Spleen (tissue), 11 donors: ENCODE data around the gene EPHA8. TPM values are rescaled to one million over a fixed set of nuclear protein-coding genes. Genes with fewer than 3 reads are reported as not detected.

Source experiments
- DNase-seq: peaks from one replicate; pipeline ENCODE4 v3.0.0-alpha.2; 2020
- H3K27ac ChIP-seq, 8 donors: fragments of 200-600 bp; sonication (generic) in 7 of 8; 1 replicate in 4 of 8; 2 replicates in 4 of 8; pipeline versions ENCODE4 v1.5.0 to v1.8.0; 2016 to 2021; ENCODE audit warnings: inconsistent platforms in 4 of 8, mild to moderate bottlenecking in 4 of 8, moderate library complexity in 1 of 8
- H3K27me3 ChIP-seq, 7 donors: fragments of 200-600 bp; sonication (generic) in 6 of 7; replicated peaks in 1 of 7; 1 replicate in 4 of 7; 2 replicates in 3 of 7; pipeline versions ENCODE4 v1.5.0 to v1.8.0; 2016 to 2021; ENCODE audit warnings: inconsistent platforms in 3 of 7, mild to moderate bottlenecking in 1 of 7
- H3K36me3 ChIP-seq, 6 donors: fragments of 200-600 bp; sonication (generic) in 5 of 6; 1 replicate in 4 of 6; 2 replicates in 2 of 6; pipeline versions ENCODE4 v1.5.0 to v1.8.0; 2016 to 2021; ENCODE audit warnings: inconsistent platforms in 2 of 6
- H3K4me1 ChIP-seq, 6 donors: fragments of 200-600 bp; sonication (generic) in 5 of 6; 1 replicate in 3 of 6; 2 replicates in 3 of 6; pipeline versions ENCODE4 v1.5.0 to v1.8.0; 2016 to 2021; ENCODE audit warnings: inconsistent platforms in 3 of 6
- H3K4me3 ChIP-seq, 8 donors: fragments of 200-600 bp; sonication (generic) in 7 of 8; 1 replicate in 4 of 8; 2 replicates in 4 of 8; pipeline versions ENCODE4 v1.5.0 to v1.8.0; 2016 to 2021; ENCODE audit warnings: inconsistent platforms in 4 of 8, mild to moderate bottlenecking in 4 of 8, moderate library complexity in 2 of 8
- H3K9me3 ChIP-seq, 8 donors: fragments of 200-600 bp; sonication (generic) in 7 of 8; 1 replicate in 4 of 8; 2 replicates in 4 of 8; pipeline versions ENCODE4 v1.5.0 to v1.8.0; 2016 to 2021; ENCODE audit warnings: inconsistent platforms in 4 of 8
- CTCF ChIP-seq, 11 experiments: fragments of 200-600 bp in 7 of 11; fragments of 450-650 bp in 4 of 11; sonication (generic) in 4 of 11; IDR thresholded peaks in 8 of 11; conservative IDR thresholded peaks in 3 of 11; 1 replicate in 7 of 11; 2 replicates in 4 of 11; pipeline versions ENCODE4 v1.4.0 to v1.8.0; 2016 to 2021; ENCODE audit warnings: antibody characterized with exemption in 11 of 11, inconsistent platforms in 4 of 11, mild to moderate bottlenecking in 1 of 11
- POLR2A ChIP-seq, 3 donors: fragments of 450-650 bp; IDR thresholded peaks; one replicate each; pipeline ENCODE4 v1.5.1; 2017; ENCODE audit warnings: antibody characterized with exemption in 3 of 3, mild to moderate bottlenecking in 1 of 3
- POLR2AphosphoS5 ChIP-seq, 3 donors: sonication (generic); formaldehyde crosslinking; IDR thresholded peaks; one replicate each; pipeline ENCODE4 v1.5.1; 2017; ENCODE audit warnings: antibody characterized with exemption in 3 of 3
- WGBS, 5 donors: extraction: QIAGEN DNeasy Blood & Tissue Kit in 3 of 5; methylation state at CpG; one replicate each; pipeline versions ENCODE4 v1.1.5 to v1.1.7; 2013 to 2018; 5-methylcytosine and 5-hydroxymethylcytosine counted together
- intact Hi-C: fragments of 100-400 bp; cut with DNase I; formaldehyde crosslinking; loops from one replicate; pipeline ENCODE4 v1.15.0; 2023; ENCODE audit warnings: low total_unique reads
- polyA plus RNA-seq, 3 donors: library from polyadenylated mRNA; stranded (reverse); fragments of 200-250 nt; gene quantifications; one replicate each; pipeline ENCODE4 v1.2.1, GENCODE V29; 2013
- total RNA-seq, 7 donors: library from RNA; depleted of rRNA in 3 of 7; stranded (reverse); fragments of >200 nt in 3 of 7; fragmentation: NEBNext Ultra II Directional in 4 of 7; extraction: Animal tissue kit (Norgen Biotek cat#: 25700) in 4 of 7; gene quantifications; one replicate each; pipeline versions ENCODE4 v1.1.0 to v1.2.1, GENCODE V29; 2016 to 2021
- donor health status: healthy with polysubstance abuse.
- donor health status: DM: no; HTN: no; CAD: no; lungs with moderate emphysema.
- donor health status: DM: no; HTN: no; CAD: no.
- donor health status: Bipolar disorder and iron deficiency.
- donor health status: healthy.
- donor health status: DM: no; HTN: no; CAD: no.
- donor health status: DM: yes; HTN: yes; CAD: no.

The EPHA8 gene
- total and polyA plus RNA-seq, 10 donors: 0.30 to 9.2 (median 4.9) TPM

- intact Hi-C loops: no loop called here
- DNase-seq: no peak
- no peaks in the 10 kb centered on the region for H3K9me3 ChIP-seq
- H3K4me1 ChIP-seq: peaks cover 0 to 10% (median 3%) of the 10 kb centered on the region in 6 donors
- H3K27me3 ChIP-seq: peaks cover 0 to 77% (median 8%) of the 10 kb centered on the region in 7 donors
- H3K27ac ChIP-seq: no peak overlapping the region
- H3K36me3 ChIP-seq: no peaks in the 10 kb centered on the region
- WGBS, 5 donors: 13 to 30% (median 24%) methylated on average over 18 to 20 of the region's 20 CpGs
- H3K4me3 ChIP-seq: no peak overlapping the region
- TF ChIP-seq POLR2AphosphoS5 (IDR thresholded peaks at IDR 0.05): no peak
- no peak for TF ChIP-seq CTCF (IDR thresholded peaks at IDR 0.05 in 8 of 11, conservative IDR thresholded peaks at IDR 0.05 in 3 of 11)
- no peak for TF ChIP-seq POLR2A (IDR thresholded peaks at IDR 0.05)
Measured at GRCh38 chr1:22626237-22627157, 63.2 kb downstream of the EPHA8 start.

DNA sequence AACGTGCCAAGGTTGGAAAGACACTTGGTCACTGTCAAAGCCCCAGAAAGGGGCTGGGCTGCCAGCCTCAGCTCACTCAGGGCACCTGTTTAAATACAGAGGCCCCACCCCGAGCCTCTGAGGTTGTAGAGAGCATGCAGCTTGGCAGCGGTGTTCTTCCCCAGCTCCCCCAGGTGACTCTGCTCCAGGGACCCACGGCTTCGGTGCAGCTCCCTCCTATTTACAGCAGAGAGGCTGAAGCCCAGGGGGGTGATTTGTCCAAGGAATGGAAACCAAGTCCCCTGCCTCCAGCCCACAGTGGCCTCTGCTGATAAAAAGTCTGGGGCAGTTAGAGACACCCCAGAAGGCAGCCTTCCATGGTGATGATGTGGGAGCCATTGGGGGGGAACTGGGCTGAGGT lies 64.0 kb downstream of the EPHA8 start:
- H3K4me3 ChIP-seq: no peak overlapping the region
- 41 to 75% (median 58%) methylated on average over 4 to 5 of the region's 5 CpGs for WGBS, 5 donors
- TF ChIP-seq POLR2AphosphoS5 (IDR thresholded peaks at IDR 0.05): no peak
- no peak for TF ChIP-seq POLR2A (IDR thresholded peaks at IDR 0.05)
- TF ChIP-seq CTCF (IDR thresholded peaks at IDR 0.05 in 8 of 11, conservative IDR thresholded peaks at IDR 0.05 in 3 of 11): no peak
- H3K36me3 ChIP-seq: no peaks in the 10 kb centered on the region
- intact Hi-C loops: no loop called here
- H3K27ac ChIP-seq: no peak overlapping the region
- peaks cover 0 to 78% (median 8%) of the 10 kb centered on the region in 7 donors for H3K27me3 ChIP-seq
- no peaks in the 10 kb centered on the region for H3K9me3 ChIP-seq
- H3K4me1 ChIP-seq: peaks cover 0 to 10% (median 3%) of the 10 kb centered on the region in 6 donors
- no peak for DNase-seq

DNA sequence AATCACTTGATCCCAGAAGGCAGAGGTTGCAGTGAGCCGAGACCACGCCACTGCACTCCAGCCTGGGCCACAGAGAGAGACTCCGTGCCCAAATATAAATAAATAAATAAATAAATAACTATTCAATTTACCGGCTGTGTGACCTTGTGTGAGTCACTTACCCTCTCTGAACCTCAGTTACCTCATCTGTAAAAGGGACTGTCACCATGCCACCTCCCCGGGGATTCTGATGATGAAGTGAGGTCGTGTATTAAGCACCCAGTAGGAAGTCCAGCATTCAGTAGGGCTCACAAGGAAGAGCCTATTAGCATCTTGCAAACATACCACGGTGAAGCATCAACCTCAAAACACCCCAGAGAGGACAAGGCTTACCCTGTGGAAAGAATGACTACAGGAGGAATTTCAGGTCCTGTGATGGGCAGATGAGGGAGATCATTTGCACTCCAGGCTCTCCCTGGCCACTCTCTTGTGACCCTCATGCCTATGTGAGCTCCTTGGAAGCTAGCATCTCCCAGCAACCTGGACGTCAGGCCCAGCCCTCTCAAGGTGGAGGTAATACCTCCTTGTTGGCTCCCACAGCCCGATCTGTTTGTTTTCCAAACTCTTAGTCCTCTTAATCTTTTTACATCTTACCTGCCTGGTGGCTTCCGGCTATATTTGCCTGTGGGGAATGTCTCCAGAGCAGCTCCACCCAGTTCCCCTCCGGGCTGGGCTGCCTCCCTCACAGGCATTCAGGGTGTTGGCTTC lies 65.6 kb downstream of the EPHA8 start:
- 47 to 55% (median 52%) methylated on average over 11 of the region's 11 CpGs for WGBS, 5 donors

More for the DNA sequence above, 65.6 kb downstream of the EPHA8 start:
- Histone ChIP-seq H3K4me3 (no peak overlapping the region), H3K27ac (no peak overlapping the region), H3K9me3 (no peaks in the 10 kb centered on the region), H3K27me3 (peaks cover 0 to 72% (median 8%) of the 10 kb centered on the region in 7 donors), H3K36me3 (no peaks in the 10 kb centered on the region), H3K4me1 (peaks cover 0 to 10% (median 3%) of the 10 kb centered on the region in 6 donors)
- intact Hi-C loops: no loop called here
- TF ChIP-seq POLR2AphosphoS5 (IDR thresholded peaks at IDR 0.05) (no peak), POLR2A (IDR thresholded peaks at IDR 0.05) (no peak), CTCF (IDR thresholded peaks at IDR 0.05 in 8 of 11, conservative IDR thresholded peaks at IDR 0.05 in 3 of 11) (no peak)
- DNase-seq: no peak
